ENCODE measurements around the gene TTC4. TPM values are rescaled to one million over a fixed set of nuclear protein-coding genes. Genes with fewer than 3 reads are reported as not detected.
"Not testable (repeated sequence)": the region's sequence is repeated elsewhere in the genome, so short reads cannot be mapped to it uniquely, and the experiment has no call there.

The TTC4 gene
- total RNA-seq, 1 donor, result 22.9 TPM

GRCh38 chr1:54774820-54775498, 59.3 kb downstream of the TTC4 start:
- no peak overlapping the region for H3K4me3 ChIP-seq (ENCODE audit: low read depth, low read length)
- DNase-seq (ENCODE audit: low read depth), result peak; percentile 16
- no peak for TF ChIP-seq CTCF (IDR thresholded peaks at IDR 0.05; ENCODE audit: insufficient read depth, low read depth, low read length)

GRCh38 chr1:54775828-54776721, 60.4 kb downstream of the TTC4 start:
- peak; percentile 28 for DNase-seq (ENCODE audit: low read depth)
- not testable (repeated sequence) for H3K4me3 ChIP-seq (ENCODE audit: low read depth, low read length)

- TF ChIP-seq CTCF (IDR thresholded peaks at IDR 0.05; ENCODE audit: insufficient read depth, low read depth, low read length), result no peak
- no peak overlapping the region for H3K4me3 ChIP-seq (ENCODE audit: low read depth, low read length)
- DNase-seq (ENCODE audit: low read depth), result no peak
These were observed 61.4 kb downstream of the TTC4 start for GRCh38 chr1:54777011-54777410.

- no peak overlapping the region for H3K4me3 ChIP-seq (ENCODE audit: low read depth, low read length)
- DNase-seq (ENCODE audit: low read depth), result no peak
- no peak for TF ChIP-seq CTCF (IDR thresholded peaks at IDR 0.05; ENCODE audit: insufficient read depth, low read depth, low read length)
These were observed 61.8 kb downstream of the TTC4 start for GRCh38 chr1:54777431-54777830.

- no peak for DNase-seq (ENCODE audit: low read depth)
- no peak overlapping the region for H3K4me3 ChIP-seq (ENCODE audit: low read depth, low read length)
- TF ChIP-seq CTCF (IDR thresholded peaks at IDR 0.05; ENCODE audit: insufficient read depth, low read depth, low read length), result no peak
These were observed 65.5 kb downstream of the TTC4 start for GRCh38 chr1:54781023-54781723.

- TF ChIP-seq CTCF (IDR thresholded peaks at IDR 0.05; ENCODE audit: insufficient read depth, low read depth, low read length), result no peak
- no peak for DNase-seq (ENCODE audit: low read depth)
- H3K4me3 ChIP-seq (ENCODE audit: low read depth, low read length), result no peak overlapping the region
These were observed 66.5 kb downstream of the TTC4 start for GRCh38 chr1:54782156-54782555.

- no peak for TF ChIP-seq CTCF (IDR thresholded peaks at IDR 0.05; ENCODE audit: insufficient read depth, low read depth, low read length)
- no peak overlapping the region for H3K4me3 ChIP-seq (ENCODE audit: low read depth, low read length)
- no peak for DNase-seq (ENCODE audit: low read depth)
These were observed 66.9 kb downstream of the TTC4 start for GRCh38 chr1:54782588-54782987.
